MG63 (cell line): ENCODE results near the gene CUX1. TPM values are rescaled to one million over a fixed set of nuclear protein-coding genes. Genes with fewer than 3 reads are reported as not detected.
"Not testable (repeated sequence)": the region's sequence is repeated elsewhere in the genome, so short reads cannot be mapped to it uniquely, and the experiment has no call there.

ENCODE experiments used
- DNase-seq: peaks from one replicate; pipeline ENCODE4 v3.0.0-alpha.2; 2020
- H3K27me3 ChIP-seq: fragments of 250-450 bp; sonication (Bioruptor Pico); 2 replicates; pipeline ENCODE4 v1.5.1; 2020; ENCODE audit warnings: mild to moderate bottlenecking, moderate library complexity
- H3K36me3 ChIP-seq: fragments of 250-450 bp; sonication (Bioruptor Pico); 2 replicates; pipeline ENCODE4 v1.5.1; 2020; ENCODE audit warnings: mild to moderate bottlenecking, moderate library complexity
- H3K4me3 ChIP-seq: fragments of 250-450 bp; sonication (Bioruptor Pico); 2 replicates; pipeline ENCODE4 v1.5.1; 2020; ENCODE audit warnings: mild to moderate bottlenecking, moderate library complexity
- H3K9me3 ChIP-seq: fragments of 250-450 bp; sonication (Bioruptor Pico); 2 replicates; pipeline ENCODE4 v1.5.1; 2020; ENCODE audit warnings: mild to moderate bottlenecking, moderate library complexity
- total RNA-seq: library from RNA; depleted of rRNA; stranded (reverse); fragments of >200 nt; shearing (Covaris generic); gene quantifications from 2 replicates; pipeline ENCODE4 v1.2.3, GENCODE V29; 2014; ENCODE audit warnings: low replicate concordance

The CUX1 gene
- total RNA-seq, 1 experiment from 2014 or later: 7.1 TPM

- Histone ChIP-seq H3K36me3 (no peaks in the 10 kb centered on the region), H3K9me3 (no peaks in the 10 kb centered on the region), H3K4me3 (no peak overlapping the region), H3K27me3 (no peaks in the 10 kb centered on the region)
- DNase-seq: no peak
These were observed 338.5 kb downstream of the CUX1 start for GRCh38 chr7:102155821-102156441.

- Histone ChIP-seq H3K36me3 (no peaks in the 10 kb centered on the region), H3K4me3 (no peak overlapping the region), H3K9me3 (no peaks in the 10 kb centered on the region), H3K27me3 (no peaks in the 10 kb centered on the region)
- DNase-seq: no peak
These were observed 339.4 kb downstream of the CUX1 start for GRCh38 chr7:102156867-102157266.

DNA sequence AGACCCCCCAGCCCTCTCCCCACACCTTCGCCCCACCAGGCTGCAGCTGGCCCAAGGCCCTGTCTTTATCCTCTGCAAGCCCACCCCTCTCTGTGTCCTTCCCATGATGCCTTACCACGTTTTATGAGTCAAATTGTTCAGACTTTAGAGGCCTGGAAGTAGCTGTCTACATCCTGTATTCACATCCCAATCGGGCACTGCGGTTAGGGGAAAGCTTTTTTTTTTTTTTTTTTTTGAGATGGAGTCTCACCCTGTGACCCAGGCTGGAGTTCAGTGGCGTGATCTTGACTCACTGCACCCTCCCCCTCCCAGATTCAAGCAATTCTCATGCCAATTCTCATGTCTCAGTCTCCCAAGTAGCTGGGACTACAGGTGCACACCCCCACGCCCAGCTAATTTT lies 347.7 kb downstream of the CUX1 start:
- Histone ChIP-seq H3K27me3 (no peaks in the 10 kb centered on the region), H3K4me3 (no peak overlapping the region), H3K9me3 (no peaks in the 10 kb centered on the region), H3K36me3 (no peaks in the 10 kb centered on the region)
- no peak for DNase-seq

DNA sequence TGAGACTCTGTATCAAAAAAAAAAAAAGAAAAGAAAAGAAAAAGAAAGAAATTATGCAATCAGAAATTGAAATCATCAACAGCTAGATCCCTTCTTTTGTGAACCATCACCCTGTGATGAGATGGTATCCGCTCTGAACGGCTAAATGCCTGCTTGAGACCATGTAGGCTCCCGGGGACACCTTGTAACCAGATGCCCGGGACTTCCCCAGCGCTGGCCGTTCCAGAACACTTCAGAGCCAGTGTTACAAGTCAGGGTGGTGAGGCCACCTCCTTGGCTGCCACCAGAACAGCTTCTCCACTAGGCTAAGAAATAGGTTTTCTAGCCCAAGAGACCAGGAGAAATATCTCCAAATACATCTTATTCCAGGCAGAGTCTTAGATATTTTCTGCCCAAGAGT lies 349.8 kb downstream of the CUX1 start:
- Histone ChIP-seq H3K9me3 (no peaks in the 10 kb centered on the region), H3K27me3 (no peaks in the 10 kb centered on the region), H3K4me3 (no peak overlapping the region), H3K36me3 (no peaks in the 10 kb centered on the region)
- no peak for DNase-seq

DNA sequence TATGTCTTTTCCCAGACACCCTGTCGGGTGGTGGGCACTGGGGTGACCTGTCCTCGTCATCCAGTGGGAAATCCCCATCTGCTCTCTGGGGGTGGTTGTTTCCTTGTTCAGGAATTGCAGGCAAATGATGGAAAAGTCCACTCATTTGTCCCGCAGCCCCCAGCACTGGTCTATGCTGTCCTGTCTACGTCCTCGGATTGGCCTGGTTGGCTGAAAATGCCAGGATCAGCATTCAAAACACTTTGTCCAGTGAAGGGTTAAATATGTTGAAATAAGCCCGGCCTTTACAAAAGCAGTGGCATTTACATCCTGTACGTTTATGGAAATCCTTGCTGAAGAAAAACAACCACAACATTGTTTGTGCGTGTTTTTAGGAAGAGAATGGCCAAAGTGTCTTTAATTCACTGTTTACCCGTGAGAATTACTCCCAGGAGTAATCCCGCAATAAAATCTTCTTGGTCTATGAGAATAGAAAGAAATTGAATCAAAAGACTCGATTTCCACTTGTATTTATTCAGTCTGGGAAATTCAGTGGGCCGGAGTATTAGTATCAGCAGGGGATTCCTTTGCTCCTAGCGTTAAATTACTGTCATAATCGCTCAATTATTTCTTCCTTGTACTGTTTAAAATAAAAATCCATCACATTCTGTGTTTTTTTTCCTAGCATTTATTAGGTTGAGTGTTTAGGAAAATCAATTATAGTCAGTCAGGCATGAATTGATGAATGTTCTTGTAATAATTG lies 352.4 kb downstream of the CUX1 start:
- no peaks in the 10 kb centered on the region for H3K36me3 ChIP-seq
- no peak for DNase-seq
- H3K4me3 ChIP-seq: no peak overlapping the region
- no peaks in the 10 kb centered on the region for H3K27me3 ChIP-seq
- H3K9me3 ChIP-seq: no peaks in the 10 kb centered on the region

DNA sequence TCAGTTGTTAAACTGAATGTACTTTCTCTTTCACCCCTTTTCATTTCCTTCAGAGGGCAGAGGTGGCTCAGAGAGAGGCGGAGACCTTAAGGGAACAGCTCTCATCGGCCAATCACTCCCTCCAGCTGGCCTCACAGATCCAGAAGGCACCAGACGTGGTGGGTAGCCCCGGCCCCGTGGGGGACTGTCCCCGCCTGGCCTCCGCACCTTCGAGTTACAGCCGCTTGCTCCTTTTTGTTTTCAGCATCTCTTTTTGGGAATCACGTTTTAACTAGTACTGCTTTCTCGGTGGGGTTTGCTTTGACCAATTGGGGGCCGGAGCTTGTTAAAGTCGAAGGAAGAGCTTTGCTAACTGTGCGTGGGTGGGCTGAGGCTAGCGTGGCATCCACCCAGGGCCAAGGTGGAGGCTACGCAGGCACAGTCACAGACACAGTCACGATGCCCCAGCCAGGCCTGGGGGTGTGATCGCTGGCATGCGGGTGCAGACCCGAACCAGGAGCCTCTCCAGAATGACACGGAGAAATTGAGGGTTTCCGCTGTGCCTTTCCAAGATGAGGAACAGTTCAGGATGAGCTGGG lies 353.1 kb downstream of the CUX1 start:
- DNase-seq: no peak
- H3K4me3 ChIP-seq: no peak overlapping the region

DNA sequence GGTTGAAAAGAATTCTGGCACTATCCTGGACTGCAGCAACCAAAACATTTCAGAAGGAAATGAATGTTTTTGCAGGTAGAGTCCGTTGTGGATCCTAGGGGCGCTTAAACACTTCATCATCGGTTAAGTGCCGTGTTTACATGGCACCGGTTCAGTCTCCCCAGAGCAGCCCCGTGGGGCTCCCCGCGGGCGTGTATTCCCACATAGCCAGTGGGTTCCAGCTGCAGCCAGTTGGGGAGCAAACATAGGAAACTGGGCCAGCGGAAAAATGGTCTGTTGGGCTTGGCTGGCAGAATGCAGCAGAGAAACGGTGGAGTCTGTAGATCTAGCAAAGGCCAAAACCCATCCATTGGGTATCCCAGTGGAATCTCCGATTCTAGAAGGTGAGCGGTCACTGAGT lies 356.2 kb downstream of the CUX1 start:
- DNase-seq: no peak
- Histone ChIP-seq H3K9me3 (no peaks in the 10 kb centered on the region), H3K27me3 (no peaks in the 10 kb centered on the region), H3K4me3 (no peak overlapping the region), H3K36me3 (no peaks in the 10 kb centered on the region)

More for the DNA sequence above, 353.1 kb downstream of the CUX1 start:
- Histone ChIP-seq H3K9me3 (no peaks in the 10 kb centered on the region), H3K36me3 (no peaks in the 10 kb centered on the region), H3K27me3 (no peaks in the 10 kb centered on the region)

- Histone ChIP-seq H3K36me3 (no peaks in the 10 kb centered on the region), H3K4me3 (no peak overlapping the region), H3K9me3 (no peaks in the 10 kb centered on the region), H3K27me3 (no peaks in the 10 kb centered on the region)
- no peak for DNase-seq
These were observed 358.2 kb downstream of the CUX1 start for GRCh38 chr7:102175423-102176170.

DNA sequence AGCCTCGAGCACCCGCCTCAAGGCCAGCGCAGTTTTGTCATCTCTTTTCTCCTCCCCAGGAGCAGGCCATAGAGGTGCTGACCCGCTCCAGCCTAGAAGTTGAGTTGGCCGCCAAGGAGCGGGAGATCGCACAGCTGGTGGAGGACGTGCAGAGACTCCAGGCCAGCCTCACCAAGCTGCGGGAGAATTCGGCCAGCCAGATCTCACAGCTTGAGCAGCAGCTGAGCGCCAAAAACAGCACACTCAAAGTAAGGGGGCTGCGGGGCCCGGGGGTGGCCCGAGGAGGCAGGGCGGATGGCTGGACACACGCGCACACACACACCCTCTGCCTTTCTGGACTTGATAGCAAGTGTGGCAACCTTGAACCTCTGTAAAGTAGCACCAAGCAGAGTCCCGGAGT lies 361.0 kb downstream of the CUX1 start:
- no peaks in the 10 kb centered on the region for H3K36me3 ChIP-seq
- H3K4me3 ChIP-seq: no peak overlapping the region
- no peak for DNase-seq
- H3K27me3 ChIP-seq: no peaks in the 10 kb centered on the region
- H3K9me3 ChIP-seq: no peaks in the 10 kb centered on the region

- Histone ChIP-seq H3K27me3 (no peaks in the 10 kb centered on the region), H3K4me3 (no peak overlapping the region), H3K36me3 (no peaks in the 10 kb centered on the region), H3K9me3 (no peaks in the 10 kb centered on the region)
- DNase-seq: no peak
These were observed 363.3 kb downstream of the CUX1 start for GRCh38 chr7:102180727-102181126.

DNA sequence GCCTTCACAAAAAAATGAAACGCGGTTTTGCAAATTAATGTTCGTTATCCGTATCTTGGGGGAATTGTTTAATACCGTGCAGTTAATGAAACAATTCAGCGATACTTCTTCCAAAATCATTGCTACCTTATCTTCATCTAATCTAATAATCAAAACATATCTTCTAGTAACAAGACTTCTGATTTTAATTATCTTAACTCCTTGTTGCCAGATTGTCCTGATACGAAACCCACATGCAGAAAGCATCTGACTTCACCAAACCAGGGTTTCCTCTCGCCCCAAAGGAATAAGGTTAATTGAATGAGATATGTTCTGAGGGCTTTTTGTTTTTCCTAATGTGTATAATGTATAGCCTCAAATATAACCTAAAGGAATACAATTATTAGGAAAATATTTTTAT lies 364.1 kb downstream of the CUX1 start:
- Histone ChIP-seq H3K4me3 (no peak overlapping the region), H3K27me3 (no peaks in the 10 kb centered on the region), H3K9me3 (no peaks in the 10 kb centered on the region), H3K36me3 (no peaks in the 10 kb centered on the region)
- DNase-seq: no peak

GRCh38 chr7:102182016-102182415 lies 364.6 kb downstream of the CUX1 start:
- H3K9me3 ChIP-seq: no peaks in the 10 kb centered on the region
- H3K4me3 ChIP-seq: no peak overlapping the region
- H3K36me3 ChIP-seq: no peaks in the 10 kb centered on the region
- no peak for DNase-seq
- no peaks in the 10 kb centered on the region for H3K27me3 ChIP-seq

- H3K36me3 ChIP-seq, DNase-seq, H3K27me3 ChIP-seq, H3K4me3 ChIP-seq, H3K9me3 ChIP-seq: not testable (repeated sequence)
These were observed 366.4 kb downstream of the CUX1 start for GRCh38 chr7:102183848-102184247.

GRCh38 chr7:102184303-102184702 lies 366.9 kb downstream of the CUX1 start:
- no peak for DNase-seq
- Histone ChIP-seq H3K9me3 (no peaks in the 10 kb centered on the region), H3K27me3 (no peaks in the 10 kb centered on the region), H3K4me3 (no peak overlapping the region), H3K36me3 (no peaks in the 10 kb centered on the region)

GRCh38 chr7:102185796-102186195 lies 368.4 kb downstream of the CUX1 start:
- Histone ChIP-seq H3K27me3 (no peaks in the 10 kb centered on the region), H3K4me3 (no peak overlapping the region), H3K36me3 (no peaks in the 10 kb centered on the region), H3K9me3 (no peaks in the 10 kb centered on the region)
- DNase-seq: no peak

GRCh38 chr7:102186306-102186705 lies 368.9 kb downstream of the CUX1 start:
- Histone ChIP-seq H3K9me3 (no peaks in the 10 kb centered on the region), H3K4me3 (no peak overlapping the region), H3K36me3 (no peaks in the 10 kb centered on the region), H3K27me3 (no peaks in the 10 kb centered on the region)
- no peak for DNase-seq

GRCh38 chr7:102188746-102189145 lies 371.3 kb downstream of the CUX1 start:
- DNase-seq: no peak
- H3K4me3 ChIP-seq: no peak overlapping the region
- no peaks in the 10 kb centered on the region for H3K36me3 ChIP-seq
- no peaks in the 10 kb centered on the region for H3K9me3 ChIP-seq
- no peaks in the 10 kb centered on the region for H3K27me3 ChIP-seq
